Large intestine (tissue), 3 donors: ENCODE data around the gene AQP7. TPM values are rescaled to one million over a fixed set of nuclear protein-coding genes. Genes with fewer than 3 reads are reported as not detected.
A peak's percentile ranks its signal among the peaks of the same experiment; 100 is the strongest.
"Not testable (repeated sequence)": the region's sequence is repeated elsewhere in the genome, so short reads cannot be mapped to it uniquely, and the experiment has no call there.

Experiments used
- DNase-seq, 2 donors: peaks; one replicate each; pipeline versions ENCODE4 v3.0.0 to v3.0.0-alpha.2; 2013
- H3K27ac ChIP-seq: one replicate; pipeline ENCODE4 v1.5.1; 2013; ENCODE audit warnings: low read length
- H3K27me3 ChIP-seq: 2 replicates; pipeline ENCODE4 v1.6.1; 2013; ENCODE audit warnings: low read length; ENCODE audit not compliant: control insufficient read depth, insufficient read depth
- H3K36me3 ChIP-seq: 2 replicates; pipeline ENCODE4 v1.6.1; 2013; ENCODE audit warnings: low read length; ENCODE audit not compliant: control insufficient read depth, insufficient read depth
- H3K4me1 ChIP-seq: one replicate; pipeline ENCODE4 v1.6.1; 2013; ENCODE audit warnings: low read length; ENCODE audit not compliant: control insufficient read depth, insufficient read depth
- H3K4me3 ChIP-seq: one replicate; pipeline ENCODE4 v1.5.1; 2013; ENCODE audit warnings: low read length
- H3K9me3 ChIP-seq: one replicate; pipeline ENCODE4 v1.6.1; 2013; ENCODE audit warnings: mild to moderate bottlenecking, low read depth, low read length, moderate library complexity; ENCODE audit not compliant: control insufficient read depth
- WGBS: methylation state at CpG from one replicate; pipeline ENCODE4 v1.1.5; 2013; ENCODE audit warnings: low lambda C conversion rate; ENCODE audit not compliant: insufficient coverage; 5-methylcytosine and 5-hydroxymethylcytosine counted together
- polyA plus RNA-seq: library from polyadenylated mRNA; unstranded; fragments of 120-200 nt; gene quantifications from one replicate; pipeline ENCODE4 v1.2.1, GENCODE V29; 2013

AQP7 gene
- polyA plus RNA-seq, 1 donor: 40.9 TPM

GRCh38 chr9:33375841-33376321 is 26.5 kb downstream of the AQP7 start:
- no peak overlapping the region for H3K27ac ChIP-seq
- no peaks in the 10 kb centered on the region for H3K9me3 ChIP-seq
- H3K4me3 ChIP-seq: no peak overlapping the region
- no CpG with 5 or more reads among the region's 7 CpGs for WGBS
- DNase-seq: no peak
- no peaks in the 10 kb centered on the region for H3K27me3 ChIP-seq
- H3K4me1 ChIP-seq: peaks cover 7% of the 10 kb centered on the region
- H3K36me3 ChIP-seq: peaks cover 15% of the 10 kb centered on the region

- peak in 1 of 2 donors; percentile 33 for DNase-seq
- no peaks in the 10 kb centered on the region for H3K27me3 ChIP-seq
- peaks cover 20% of the 10 kb centered on the region for H3K36me3 ChIP-seq
- WGBS: 54% methylated on average over 3 of the region's 15 CpGs
- H3K9me3 ChIP-seq: no peaks in the 10 kb centered on the region
- H3K27ac ChIP-seq: no peak overlapping the region
- peaks cover 7% of the 10 kb centered on the region for H3K4me1 ChIP-seq
- H3K4me3 ChIP-seq: no peak overlapping the region
These were observed 27.0 kb downstream of the AQP7 start for GRCh38 chr9:33375238-33375840.

GRCh38 chr9:33374634-33375237 is 27.6 kb downstream of the AQP7 start:
- Histone ChIP-seq H3K27me3 (no peaks in the 10 kb centered on the region), H3K9me3 (no peaks in the 10 kb centered on the region), H3K4me3 (no peak overlapping the region), H3K36me3 (peaks cover 26% of the 10 kb centered on the region), H3K4me1 (peaks cover 7% of the 10 kb centered on the region), H3K27ac (no peak overlapping the region)
- WGBS: no CpG with 5 or more reads among the region's 6 CpGs
- peak; percentile 62 to 74 for DNase-seq

GRCh38 chr9:33374190-33374589 is 28.2 kb downstream of the AQP7 start:
- peaks cover 28% of the 10 kb centered on the region for H3K36me3 ChIP-seq
- H3K9me3 ChIP-seq: no peaks in the 10 kb centered on the region
- H3K27me3 ChIP-seq: no peaks in the 10 kb centered on the region
- no peak for DNase-seq
- no peak overlapping the region for H3K27ac ChIP-seq
- WGBS: no CpG with 5 or more reads among the region's 9 CpGs
- H3K4me3 ChIP-seq: no peak overlapping the region
- peaks cover 7% of the 10 kb centered on the region for H3K4me1 ChIP-seq

GRCh38 chr9:33372900-33373299 is 29.5 kb downstream of the AQP7 start:
- DNase-seq: no peak
- Histone ChIP-seq H3K4me1 (peaks cover 6% of the 10 kb centered on the region), H3K36me3 (peaks cover 38% of the 10 kb centered on the region), H3K4me3 (no peak overlapping the region), H3K9me3 (no peaks in the 10 kb centered on the region), H3K27me3 (no peaks in the 10 kb centered on the region), H3K27ac (no peak overlapping the region)
- no CpG with 5 or more reads among the region's 4 CpGs for WGBS

DNA sequence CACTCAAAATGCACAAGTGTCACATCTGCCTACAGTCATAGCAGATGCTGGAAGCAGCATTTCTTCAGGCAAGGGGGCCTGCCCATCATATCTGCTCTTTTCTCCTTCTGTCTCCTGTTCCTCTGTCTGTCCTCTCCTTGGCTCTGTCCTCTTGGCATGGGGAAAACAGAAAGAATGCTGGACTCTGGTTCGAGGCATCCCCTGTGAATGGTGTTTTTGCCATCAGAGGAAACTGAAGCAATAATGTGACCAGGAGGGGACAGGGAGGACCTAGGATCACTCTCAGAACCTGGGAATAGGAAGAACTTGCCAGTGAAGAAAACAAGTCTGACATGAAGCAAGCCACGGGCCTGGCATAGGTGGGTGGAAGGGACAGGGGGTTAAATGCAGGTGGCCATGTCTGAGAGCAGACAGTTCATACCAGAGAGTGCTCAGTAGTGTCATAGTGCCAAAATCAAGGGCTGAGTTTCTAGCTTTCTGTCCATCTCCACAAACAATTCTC is 35.3 kb downstream of the AQP7 start:
- Histone ChIP-seq H3K36me3 (peaks cover 69% of the 10 kb centered on the region), H3K9me3 (no peaks in the 10 kb centered on the region), H3K4me1 (no peaks in the 10 kb centered on the region), H3K27me3 (no peaks in the 10 kb centered on the region), H3K27ac (no peak overlapping the region), H3K4me3 (no peak overlapping the region)
- no peak for DNase-seq
- no CpG with 5 or more reads among the region's 2 CpGs for WGBS

DNA sequence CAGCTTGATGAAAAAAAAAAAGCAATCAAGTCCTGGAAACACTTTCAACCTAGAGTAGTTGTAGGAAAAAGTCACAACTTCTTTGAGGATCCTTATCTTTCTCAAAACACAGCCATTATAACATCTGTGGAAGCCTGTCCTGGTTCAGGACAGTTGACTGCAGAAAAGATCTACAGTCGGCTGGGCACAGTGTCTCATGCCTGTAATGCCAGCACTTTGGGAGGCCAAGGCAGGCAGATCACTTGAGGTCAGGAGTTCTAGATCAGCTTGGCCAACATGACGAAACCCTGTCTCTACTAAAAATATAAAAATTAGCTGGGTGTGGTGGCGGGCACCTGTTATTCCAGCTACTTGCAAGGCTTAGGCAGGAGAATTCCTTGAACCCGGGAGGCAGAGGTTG is 37.6 kb downstream of the AQP7 start:
- not testable (repeated sequence) for DNase-seq, H3K27ac ChIP-seq, H3K4me1 ChIP-seq, H3K9me3 ChIP-seq, H3K4me3 ChIP-seq, H3K27me3 ChIP-seq
- H3K36me3 ChIP-seq: peaks cover 55% of the 10 kb centered on the region
- no CpG with 5 or more reads among the region's 4 CpGs for WGBS

DNA sequence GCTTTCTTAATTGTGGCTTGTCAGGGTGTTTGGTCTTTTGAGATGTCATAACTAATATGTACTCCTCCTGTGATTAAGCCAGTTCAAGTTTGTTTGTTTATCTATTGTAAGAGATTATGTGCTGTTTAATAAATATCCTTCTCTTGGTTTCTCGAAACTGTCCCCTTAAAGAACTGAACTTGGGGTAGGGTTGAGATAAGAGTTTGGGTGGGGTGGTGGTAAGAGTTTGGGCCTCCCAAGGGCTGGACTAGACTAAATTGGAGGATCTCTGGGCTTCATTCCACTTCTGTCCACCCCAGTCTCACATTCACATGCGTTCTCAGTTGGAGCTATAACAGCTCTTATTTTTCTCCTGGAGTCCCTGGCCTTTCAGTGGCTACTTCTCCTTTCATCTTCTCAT is 38.2 kb downstream of the AQP7 start:
- Histone ChIP-seq H3K27me3 (no peaks in the 10 kb centered on the region), H3K4me3 (no peak overlapping the region), H3K4me1 (no peaks in the 10 kb centered on the region), H3K9me3 (no peaks in the 10 kb centered on the region), H3K27ac (no peak overlapping the region), H3K36me3 (peaks cover 52% of the 10 kb centered on the region)
- 83% methylated on average over 2 of the region's 2 CpGs for WGBS
- DNase-seq: no peak

DNA sequence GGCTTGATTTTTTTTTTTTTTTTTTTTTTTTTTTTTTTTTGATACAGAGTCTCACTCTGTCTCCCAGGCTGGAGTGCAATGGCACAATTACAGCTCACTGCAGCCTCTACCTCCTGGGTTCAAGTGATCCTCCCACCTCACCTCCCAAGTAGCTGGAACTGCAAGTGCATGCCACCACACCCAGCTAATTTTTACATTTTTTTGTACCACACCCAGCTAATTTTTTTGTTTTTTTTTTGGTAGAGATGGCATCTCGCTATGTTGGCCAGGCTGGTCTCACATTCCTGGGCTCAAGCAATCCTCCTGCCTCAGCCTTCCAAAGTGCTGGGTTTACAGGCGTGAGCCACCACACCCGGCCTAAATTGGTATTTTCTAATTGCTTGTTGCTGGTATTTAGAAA is 43.7 kb downstream of the AQP7 start:
- not testable (repeated sequence) for H3K4me1 ChIP-seq, H3K27ac ChIP-seq, H3K4me3 ChIP-seq, H3K27me3 ChIP-seq, DNase-seq, H3K9me3 ChIP-seq
- H3K36me3 ChIP-seq: peaks cover 13% of the 10 kb centered on the region
- no CpG with 5 or more reads among the region's 3 CpGs for WGBS

DNA sequence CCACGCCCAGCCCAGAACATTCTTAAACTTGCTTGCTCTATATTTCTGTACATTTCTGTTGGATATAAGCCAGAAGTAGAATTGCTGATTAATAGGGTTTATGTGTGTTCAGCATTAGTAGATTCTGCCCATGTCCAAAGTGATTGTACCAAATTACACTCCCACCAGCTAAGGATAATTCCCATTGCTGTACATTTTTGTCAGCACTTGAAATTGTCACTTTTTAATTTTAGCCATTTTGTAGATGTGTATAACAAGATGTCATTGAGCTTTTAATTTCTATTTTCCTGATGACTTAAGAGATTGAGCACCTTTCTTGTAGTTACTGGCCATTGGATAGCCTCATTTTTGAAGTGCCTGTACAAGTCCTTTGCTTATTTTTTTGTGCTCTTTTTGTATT is 46.4 kb downstream of the AQP7 start:
- H3K36me3 ChIP-seq: peaks cover 9% of the 10 kb centered on the region
- H3K4me1 ChIP-seq: no peaks in the 10 kb centered on the region
- DNase-seq: no peak
- no peaks in the 10 kb centered on the region for H3K9me3 ChIP-seq
- no CpG with 5 or more reads among the region's 1 CpG for WGBS
- H3K4me3 ChIP-seq: no peak overlapping the region
- H3K27me3 ChIP-seq: no peaks in the 10 kb centered on the region
- no peak overlapping the region for H3K27ac ChIP-seq
